ENCODE data around the gene TRMT11. TPM values are rescaled to one million over a fixed set of nuclear protein-coding genes. Genes with fewer than 3 reads are reported as not detected.

TRMT11 gene
- total and polyA plus RNA-seq, 9 of the 15 experiments (the other 6 are each of a cell fraction or from before 2014, with no cell fraction given): 38.8 to 88.0 (median 59.8) TPM

GRCh38 chr6:126056355-126057004, 70.1 kb downstream of the TRMT11 start (continued):
- TF ChIP-seq ZNF655 (CRISPR knock-in tag; IDR thresholded peaks at IDR 0.05): no peak
- TF ChIP-seq ZNF232 (CRISPR knock-in tag; IDR thresholded peaks at IDR 0.05): no peak
- no peak for TF ChIP-seq ZNF280A (IDR thresholded peaks at IDR 0.05; ENCODE audit: low read depth, partially characterized antibody)
- TF ChIP-seq ZNF785 (CRISPR knock-in tag; IDR thresholded peaks at IDR 0.05): no peak
- TF ChIP-seq NCOR1 (IDR thresholded peaks at IDR 0.05): peak; percentile 67
- no peak for TF ChIP-seq NCOA4 (IDR thresholded peaks at IDR 0.05; ENCODE audit: partially characterized antibody)
- no peak for TF ChIP-seq VEZF1 (CRISPR knock-in tag; IDR thresholded peaks at IDR 0.05)
- no peak for TF ChIP-seq MYBL2 (IDR thresholded peaks at IDR 0.05; ENCODE audit: low read depth)
- TF ChIP-seq MYBL2 (CRISPR knock-in tag; IDR thresholded peaks at IDR 0.05; ENCODE audit: borderline replicate concordance): no peak
- TF ChIP-seq CBFA2T3 (IDR thresholded peaks at IDR 0.05): peak; percentile 89
- TF ChIP-seq PTRF (tag; IDR thresholded peaks at IDR 0.05): no peak
- TF ChIP-seq ZBTB2 (IDR thresholded peaks at IDR 0.05): no peak
- no peak for TF ChIP-seq E2F4 (CRISPR knock-in tag; IDR thresholded peaks at IDR 0.05; ENCODE audit: low read depth)
- 0 out of 2 replicates have a peak, but pooled peaks have one; percentile 25 for TF ChIP-seq ATF3 (IDR thresholded peaks at IDR 0.05)
- no peak for TF ChIP-seq ATF3 (CRISPR knock-in tag; conservative IDR thresholded peaks at IDR 0.05)
- TF ChIP-seq ETV1 (tag; conservative IDR thresholded peaks at IDR 0.05; ENCODE audit: low read depth): no peak
- TF ChIP-seq MNT (conservative IDR thresholded peaks at IDR 0.05): 0 out of 4 replicates have a peak, but pooled peaks of 1 of the 2 experiments have one; percentile 17
- no peak for TF ChIP-seq RBM25 (IDR thresholded peaks at IDR 0.05; ENCODE audit: low read depth, low read length, severe bottlenecking)

Data from K562 (cell line).